Activated CD8-positive, alpha-beta memory T cell treated with anti-CD3 and anti-CD28 coated beads, Interleukin-2, amount 10 ng/mL, durations not matched to agents 7 days and 5 days (primary cell): ENCODE results near the gene KLHL29. TPM values are rescaled to one million over a fixed set of nuclear protein-coding genes. Genes with fewer than 3 reads are reported as not detected.

Source experiments
- ATAC-seq: fragments of 150-1000 bp; cut with Tn5 transposase; one replicate; pipeline ENCODE4 v1.10.0; 2021; ENCODE audit warnings: moderate library complexity
- CTCF ChIA-PET: fragments of 350-600 bp; sonication (Branson Sonifier 250); formaldehyde crosslinking; loops from one replicate; lab custom pipeline; 2021; ENCODE audit warnings: antibody characterized with exemption; lab: Charles Lee
- DNase-seq: peaks from one replicate; pipeline ENCODE4 v3.0.0-alpha.2; 2020
- H3K27ac Mint-ChIP-seq: one replicate; pipeline ENCODE4 v1.8.0; 2021; ENCODE audit warnings: mild to moderate bottlenecking, mixed read lengths
- H3K27me3 Mint-ChIP-seq: one replicate; pipeline ENCODE4 v1.8.0; 2021; ENCODE audit warnings: mixed read lengths
- H3K36me3 Mint-ChIP-seq: one replicate; pipeline ENCODE4 v1.8.0; 2021; ENCODE audit warnings: mild to moderate bottlenecking, mixed read lengths
- H3K4me1 Mint-ChIP-seq: one replicate; pipeline ENCODE4 v1.8.0; 2021; ENCODE audit warnings: mixed read lengths
- H3K4me3 Mint-ChIP-seq: one replicate; pipeline ENCODE4 v1.8.0; 2021; ENCODE audit warnings: mild to moderate bottlenecking, moderate library complexity, mixed read lengths
- H3K9me3 Mint-ChIP-seq: one replicate; pipeline ENCODE4 v1.8.0; 2022; ENCODE audit warnings: low read depth, mixed read lengths
- total RNA-seq, 2 experiments: library from RNA; stranded (reverse); gene quantifications; one replicate each; pipeline ENCODE4 v1.2.3, GENCODE V29; 2021

Gene KLHL29
- total RNA-seq, 2 experiments from 2014 or later: 0.09 to 0.12 TPM

- Mint-ChIP-seq H3K4me3 (no peak overlapping the region), H3K27ac (no peak overlapping the region), H3K4me1 (peaks cover 7% of the 10 kb centered on the region), H3K9me3 (no peaks in the 10 kb centered on the region), H3K36me3 (no peaks in the 10 kb centered on the region), H3K27me3 (no peaks in the 10 kb centered on the region)
- ATAC-seq (no peak), DNase-seq (no peak)
- CTCF ChIA-PET: no interaction called here
Observed at GRCh38 chr2:23683001-23683400, 298.0 kb downstream of the KLHL29 start.

- no peaks in the 10 kb centered on the region for H3K27me3 Mint-ChIP-seq
- H3K4me1 Mint-ChIP-seq: peaks cover 7% of the 10 kb centered on the region
- H3K27ac Mint-ChIP-seq: no peak overlapping the region
- CTCF ChIA-PET: no interaction called here
- H3K9me3 Mint-ChIP-seq: no peaks in the 10 kb centered on the region
- H3K4me3 Mint-ChIP-seq: no peak overlapping the region
- H3K36me3 Mint-ChIP-seq: no peaks in the 10 kb centered on the region
- ATAC-seq: no peak
- DNase-seq: no peak
Observed at GRCh38 chr2:23684395-23685176, 299.6 kb downstream of the KLHL29 start.

- Mint-ChIP-seq H3K9me3 (no peaks in the 10 kb centered on the region), H3K27ac (no peak overlapping the region), H3K4me3 (no peak overlapping the region), H3K36me3 (no peaks in the 10 kb centered on the region), H3K4me1 (peaks cover 7% of the 10 kb centered on the region), H3K27me3 (no peaks in the 10 kb centered on the region)
- CTCF ChIA-PET: no interaction called here
- DNase-seq: no peak
- ATAC-seq: no peak
Observed at GRCh38 chr2:23685181-23685580, 300.2 kb downstream of the KLHL29 start.

GRCh38 chr2:23685706-23686105, 300.7 kb downstream of the KLHL29 start:
- H3K9me3 Mint-ChIP-seq: no peaks in the 10 kb centered on the region
- no peak overlapping the region for H3K4me3 Mint-ChIP-seq
- DNase-seq (no peak), ATAC-seq (no peak)
- H3K27ac Mint-ChIP-seq: no peak overlapping the region
- H3K36me3 Mint-ChIP-seq: no peaks in the 10 kb centered on the region
- H3K4me1 Mint-ChIP-seq: peaks cover 7% of the 10 kb centered on the region
- no peaks in the 10 kb centered on the region for H3K27me3 Mint-ChIP-seq
- CTCF ChIA-PET: no interaction called here

GRCh38 chr2:23686405-23687029, 301.5 kb downstream of the KLHL29 start:
- no peak overlapping the region for H3K4me3 Mint-ChIP-seq
- CTCF ChIA-PET: no interaction called here
- H3K4me1 Mint-ChIP-seq: peaks cover 7% of the 10 kb centered on the region

GRCh38 chr2:23687214-23687613, 302.2 kb downstream of the KLHL29 start:
- Mint-ChIP-seq H3K36me3 (no peaks in the 10 kb centered on the region), H3K27ac (no peak overlapping the region), H3K4me1 (peaks cover 7% of the 10 kb centered on the region), H3K27me3 (no peaks in the 10 kb centered on the region), H3K9me3 (no peaks in the 10 kb centered on the region), H3K4me3 (no peak overlapping the region)
- ATAC-seq (no peak), DNase-seq (no peak)
- CTCF ChIA-PET: no interaction called here

More at GRCh38 chr2:23686405-23687029, 301.5 kb downstream of the KLHL29 start:
- H3K27me3 Mint-ChIP-seq: no peaks in the 10 kb centered on the region
- H3K9me3 Mint-ChIP-seq: no peaks in the 10 kb centered on the region
- DNase-seq: no peak
- ATAC-seq: no peak
- no peak overlapping the region for H3K27ac Mint-ChIP-seq
- no peaks in the 10 kb centered on the region for H3K36me3 Mint-ChIP-seq

- ATAC-seq: no peak
- H3K4me3 Mint-ChIP-seq: no peak overlapping the region
- H3K27ac Mint-ChIP-seq: no peak overlapping the region
- peaks cover 7% of the 10 kb centered on the region for H3K4me1 Mint-ChIP-seq
- H3K27me3 Mint-ChIP-seq: no peaks in the 10 kb centered on the region
- CTCF ChIA-PET: no interaction called here
- no peaks in the 10 kb centered on the region for H3K9me3 Mint-ChIP-seq
- no peak for DNase-seq
- H3K36me3 Mint-ChIP-seq: no peaks in the 10 kb centered on the region
Observed at GRCh38 chr2:23687713-23688112, 302.7 kb downstream of the KLHL29 start.

- Mint-ChIP-seq H3K36me3 (no peaks in the 10 kb centered on the region), H3K27ac (no peak overlapping the region), H3K4me1 (peaks cover 7% of the 10 kb centered on the region), H3K9me3 (no peaks in the 10 kb centered on the region), H3K4me3 (no peak overlapping the region), H3K27me3 (no peaks in the 10 kb centered on the region)
- CTCF ChIA-PET: no interaction called here
- DNase-seq (no peak), ATAC-seq (no peak)
Observed at GRCh38 chr2:23688486-23689130, 303.6 kb downstream of the KLHL29 start.

GRCh38 chr2:23689131-23689700, 304.2 kb downstream of the KLHL29 start:
- H3K4me1 Mint-ChIP-seq: peaks cover 7% of the 10 kb centered on the region
- H3K4me3 Mint-ChIP-seq: no peak overlapping the region
- H3K9me3 Mint-ChIP-seq: no peaks in the 10 kb centered on the region
- CTCF ChIA-PET: no interaction called here
- H3K27ac Mint-ChIP-seq: no peak overlapping the region
- no peaks in the 10 kb centered on the region for H3K27me3 Mint-ChIP-seq
- H3K36me3 Mint-ChIP-seq: no peaks in the 10 kb centered on the region
- no peak for ATAC-seq
- no peak for DNase-seq

- peaks cover 7% of the 10 kb centered on the region for H3K4me1 Mint-ChIP-seq
- ATAC-seq (no peak), DNase-seq (no peak)
- H3K27ac Mint-ChIP-seq: no peak overlapping the region
- H3K4me3 Mint-ChIP-seq: no peak overlapping the region
- H3K9me3 Mint-ChIP-seq: no peaks in the 10 kb centered on the region
- no peaks in the 10 kb centered on the region for H3K27me3 Mint-ChIP-seq
- CTCF ChIA-PET: no interaction called here
- H3K36me3 Mint-ChIP-seq: no peaks in the 10 kb centered on the region
Observed at GRCh38 chr2:23689891-23690290, 304.9 kb downstream of the KLHL29 start.

- DNase-seq (no peak), ATAC-seq (no peak)
- peaks cover 7% of the 10 kb centered on the region for H3K4me1 Mint-ChIP-seq
- H3K27me3 Mint-ChIP-seq: no peaks in the 10 kb centered on the region
- no peaks in the 10 kb centered on the region for H3K36me3 Mint-ChIP-seq
- H3K9me3 Mint-ChIP-seq: no peaks in the 10 kb centered on the region
- H3K4me3 Mint-ChIP-seq: no peak overlapping the region
- H3K27ac Mint-ChIP-seq: no peak overlapping the region
- CTCF ChIA-PET: no interaction called here
Observed at GRCh38 chr2:23690421-23691105, 305.6 kb downstream of the KLHL29 start.

- DNase-seq: no peak
- no peak overlapping the region for H3K4me3 Mint-ChIP-seq
- no peaks in the 10 kb centered on the region for H3K36me3 Mint-ChIP-seq
- no peaks in the 10 kb centered on the region for H3K27me3 Mint-ChIP-seq
- H3K9me3 Mint-ChIP-seq: no peaks in the 10 kb centered on the region
- H3K27ac Mint-ChIP-seq: no peak overlapping the region
- CTCF ChIA-PET: no interaction called here
- H3K4me1 Mint-ChIP-seq: peaks cover 7% of the 10 kb centered on the region
- ATAC-seq: no peak
Observed at GRCh38 chr2:23691106-23691470, 306.1 kb downstream of the KLHL29 start.

- H3K27ac Mint-ChIP-seq: no peak overlapping the region
- H3K4me1 Mint-ChIP-seq: peaks cover 4% of the 10 kb centered on the region
- H3K9me3 Mint-ChIP-seq: no peaks in the 10 kb centered on the region
- no peak for DNase-seq
- H3K36me3 Mint-ChIP-seq: no peaks in the 10 kb centered on the region
- no peak overlapping the region for H3K4me3 Mint-ChIP-seq
- no peaks in the 10 kb centered on the region for H3K27me3 Mint-ChIP-seq
- CTCF ChIA-PET: no interaction called here
- no peak for ATAC-seq
Observed at GRCh38 chr2:23691565-23691964, 306.6 kb downstream of the KLHL29 start.
